ENCODE data around the gene MIS18BP1.
"Not testable (repeated sequence)": the region's sequence is repeated elsewhere in the genome, so short reads cannot be mapped to it uniquely, and the experiment has no call there.

Gene MIS18BP1

GRCh38 chr14:45246151-45246550 lies 6.9 kb downstream of the MIS18BP1 start:
- no peak for DNase-seq (ENCODE audit: low read depth)

- no peak for DNase-seq (ENCODE audit: low read depth)
Measured at GRCh38 chr14:45242706-45243105, 10.3 kb downstream of the MIS18BP1 start.

GRCh38 chr14:45238988-45239387 lies 14.0 kb downstream of the MIS18BP1 start:
- DNase-seq (ENCODE audit: low read depth), result no peak

- DNase-seq (ENCODE audit: low read depth), result no peak
Measured at GRCh38 chr14:45227566-45227965, 25.4 kb downstream of the MIS18BP1 start.

GRCh38 chr14:45222485-45223262 lies 30.3 kb downstream of the MIS18BP1 start:
- DNase-seq (ENCODE audit: low read depth), result no peak

- DNase-seq (ENCODE audit: low read depth), result not testable (repeated sequence)
Measured at GRCh38 chr14:45214341-45214740, 38.7 kb downstream of the MIS18BP1 start.

- not testable (repeated sequence) for DNase-seq (ENCODE audit: low read depth)
Measured at GRCh38 chr14:45213716-45214115, 39.3 kb downstream of the MIS18BP1 start.

GRCh38 chr14:45212231-45212630 lies 40.8 kb downstream of the MIS18BP1 start:
- DNase-seq (ENCODE audit: low read depth), result no peak

GRCh38 chr14:45211295-45211694 lies 41.7 kb downstream of the MIS18BP1 start:
- no peak for DNase-seq (ENCODE audit: low read depth)

- DNase-seq (ENCODE audit: low read depth), result no peak
Measured at GRCh38 chr14:45210159-45210558, 42.8 kb downstream of the MIS18BP1 start.

- no peak for DNase-seq (ENCODE audit: low read depth)
Measured at GRCh38 chr14:45204241-45204640, 48.8 kb downstream of the MIS18BP1 start.

GRCh38 chr14:45201905-45202304 lies 51.1 kb downstream of the MIS18BP1 start:
- DNase-seq (ENCODE audit: low read depth), result no peak

GRCh38 chr14:45199230-45199629 lies 53.8 kb downstream of the MIS18BP1 start:
- DNase-seq (ENCODE audit: low read depth), result no peak

- no peak for DNase-seq (ENCODE audit: low read depth)
Measured at GRCh38 chr14:45198551-45198950, 54.5 kb downstream of the MIS18BP1 start.

GRCh38 chr14:45194964-45195363 lies 58.0 kb downstream of the MIS18BP1 start:
- no peak for DNase-seq (ENCODE audit: low read depth)

- DNase-seq (ENCODE audit: low read depth), result no peak
Measured at GRCh38 chr14:45185100-45185814, 67.7 kb downstream of the MIS18BP1 start.

- DNase-seq (ENCODE audit: low read depth), result no peak
Measured at GRCh38 chr14:45181806-45182205, 71.2 kb downstream of the MIS18BP1 start.

GRCh38 chr14:45181329-45181728 lies 71.7 kb downstream of the MIS18BP1 start:
- no peak for DNase-seq (ENCODE audit: low read depth)

GRCh38 chr14:45177076-45177475 lies 75.9 kb downstream of the MIS18BP1 start:
- DNase-seq (ENCODE audit: low read depth), result no peak

- DNase-seq (ENCODE audit: low read depth), result no peak
Measured at GRCh38 chr14:45169906-45170305, 83.1 kb downstream of the MIS18BP1 start.

GRCh38 chr14:45156067-45156466 lies 96.9 kb downstream of the MIS18BP1 start:
- no peak for DNase-seq (ENCODE audit: low read depth)

Measured in stimulated activated CD8-positive, alpha-beta memory T cell treated with anti-CD3 and anti-CD28 coated beads, Interleukin-15, amount 100 ng/mL, for 24 hours (primary cell).